ENCODE data around the gene TTBK1. TPM values are rescaled to one million over a fixed set of nuclear protein-coding genes. Genes with fewer than 3 reads are reported as not detected.

TTBK1 gene
- total RNA-seq, 1 donor from 2014 or later: not detected

GRCh38 chr6:43250992-43251373 is 7.7 kb downstream of the TTBK1 start:
- H3K27me3 ChIP-seq (ENCODE audit: control insufficient read depth in 3 of 3, insufficient read depth in 3 of 3, low read length in 3 of 3): peaks cover 19 to 40% (median 23%) of the 10 kb centered on the region in 3 donors
- no peak overlapping the region for H3K9ac ChIP-seq (ENCODE audit: low read depth in 1 of 3, low read length in 3 of 3)
- no peak overlapping the region for H3K27ac ChIP-seq (ENCODE audit: low read depth, low read length)
- H3K9me3 ChIP-seq (ENCODE audit: control insufficient read depth in 3 of 3, low read length in 3 of 3): no peaks in the 10 kb centered on the region
- peaks cover 10 to 16% (median 13%) of the 10 kb centered on the region in 3 donors for H3K4me1 ChIP-seq (ENCODE audit: control insufficient read depth in 3 of 3, insufficient read depth in 3 of 3, low read length in 3 of 3)
- H3K4me3 ChIP-seq (ENCODE audit: low read length in 3 of 3): no peak overlapping the region
- no peaks in the 10 kb centered on the region for H3K36me3 ChIP-seq (ENCODE audit: control insufficient read depth in 3 of 3, insufficient read depth in 3 of 3, low read length in 3 of 3)

GRCh38 chr6:43253401-43253800 is 10.1 kb downstream of the TTBK1 start:
- H3K27me3 ChIP-seq (ENCODE audit: control insufficient read depth in 3 of 3, insufficient read depth in 3 of 3, low read length in 3 of 3): peaks cover 18 to 47% (median 24%) of the 10 kb centered on the region in 3 donors

GRCh38 chr6:43254138-43254817 is 11.0 kb downstream of the TTBK1 start:
- H3K4me1 ChIP-seq (ENCODE audit: control insufficient read depth in 3 of 3, insufficient read depth in 3 of 3, low read length in 3 of 3): no peaks in the 10 kb centered on the region
- no peak overlapping the region for H3K9ac ChIP-seq (ENCODE audit: low read depth in 1 of 3, low read length in 3 of 3)
- no peak overlapping the region for H3K27ac ChIP-seq (ENCODE audit: low read depth, low read length)
- H3K4me3 ChIP-seq (ENCODE audit: low read length in 3 of 3): no peak overlapping the region
- no peaks in the 10 kb centered on the region for H3K36me3 ChIP-seq (ENCODE audit: control insufficient read depth in 3 of 3, insufficient read depth in 3 of 3, low read length in 3 of 3)
- H3K9me3 ChIP-seq (ENCODE audit: control insufficient read depth in 3 of 3, low read length in 3 of 3): no peaks in the 10 kb centered on the region
- H3K27me3 ChIP-seq (ENCODE audit: control insufficient read depth in 3 of 3, insufficient read depth in 3 of 3, low read length in 3 of 3): peaks cover 20 to 47% (median 27%) of the 10 kb centered on the region in 3 donors

More at GRCh38 chr6:43253401-43253800, 10.1 kb downstream of the TTBK1 start:
- H3K4me3 ChIP-seq (ENCODE audit: low read length in 3 of 3): no peak overlapping the region
- H3K9me3 ChIP-seq (ENCODE audit: control insufficient read depth in 3 of 3, low read length in 3 of 3): no peaks in the 10 kb centered on the region
- H3K9ac ChIP-seq (ENCODE audit: low read depth in 1 of 3, low read length in 3 of 3): no peak overlapping the region
- H3K4me1 ChIP-seq (ENCODE audit: control insufficient read depth in 3 of 3, insufficient read depth in 3 of 3, low read length in 3 of 3): no peaks in the 10 kb centered on the region
- H3K27ac ChIP-seq (ENCODE audit: low read depth, low read length): no peak overlapping the region
- no peaks in the 10 kb centered on the region for H3K36me3 ChIP-seq (ENCODE audit: control insufficient read depth in 3 of 3, insufficient read depth in 3 of 3, low read length in 3 of 3)

- Histone ChIP-seq H3K4me1 (ENCODE audit: control insufficient read depth in 3 of 3, insufficient read depth in 3 of 3, low read length in 3 of 3) (no peaks in the 10 kb centered on the region), H3K36me3 (ENCODE audit: control insufficient read depth in 3 of 3, insufficient read depth in 3 of 3, low read length in 3 of 3) (no peaks in the 10 kb centered on the region), H3K9ac (ENCODE audit: low read depth in 1 of 3, low read length in 3 of 3) (no peak overlapping the region), H3K27ac (ENCODE audit: low read depth, low read length) (no peak overlapping the region), H3K27me3 (ENCODE audit: control insufficient read depth in 3 of 3, insufficient read depth in 3 of 3, low read length in 3 of 3) (peaks cover 20 to 47% (median 27%) of the 10 kb centered on the region in 3 donors), H3K9me3 (ENCODE audit: control insufficient read depth in 3 of 3, low read length in 3 of 3) (no peaks in the 10 kb centered on the region), H3K4me3 (ENCODE audit: low read length in 3 of 3) (no peak overlapping the region)
Measured at GRCh38 chr6:43254846-43255245, 11.6 kb downstream of the TTBK1 start.

GRCh38 chr6:43255408-43256054 is 12.2 kb downstream of the TTBK1 start:
- H3K4me3 ChIP-seq (ENCODE audit: low read length in 3 of 3): no peak overlapping the region
- no peaks in the 10 kb centered on the region for H3K9me3 ChIP-seq (ENCODE audit: control insufficient read depth in 3 of 3, low read length in 3 of 3)
- H3K9ac ChIP-seq (ENCODE audit: low read depth in 1 of 3, low read length in 3 of 3): no peak overlapping the region
- H3K36me3 ChIP-seq (ENCODE audit: control insufficient read depth in 3 of 3, insufficient read depth in 3 of 3, low read length in 3 of 3): no peaks in the 10 kb centered on the region
- no peak overlapping the region for H3K27ac ChIP-seq (ENCODE audit: low read depth, low read length)
- H3K4me1 ChIP-seq (ENCODE audit: control insufficient read depth in 3 of 3, insufficient read depth in 3 of 3, low read length in 3 of 3): no peaks in the 10 kb centered on the region
- peaks cover 20 to 47% (median 27%) of the 10 kb centered on the region in 3 donors for H3K27me3 ChIP-seq (ENCODE audit: control insufficient read depth in 3 of 3, insufficient read depth in 3 of 3, low read length in 3 of 3)

GRCh38 chr6:43256670-43257366 is 13.5 kb downstream of the TTBK1 start:
- Histone ChIP-seq H3K9me3 (ENCODE audit: control insufficient read depth in 3 of 3, low read length in 3 of 3) (no peaks in the 10 kb centered on the region), H3K9ac (ENCODE audit: low read depth in 1 of 3, low read length in 3 of 3) (no peak overlapping the region), H3K36me3 (ENCODE audit: control insufficient read depth in 3 of 3, insufficient read depth in 3 of 3, low read length in 3 of 3) (no peaks in the 10 kb centered on the region), H3K27ac (ENCODE audit: low read depth, low read length) (no peak overlapping the region), H3K4me1 (ENCODE audit: control insufficient read depth in 3 of 3, insufficient read depth in 3 of 3, low read length in 3 of 3) (no peaks in the 10 kb centered on the region), H3K27me3 (ENCODE audit: control insufficient read depth in 3 of 3, insufficient read depth in 3 of 3, low read length in 3 of 3) (peaks cover 10 to 40% (median 20%) of the 10 kb centered on the region in 3 donors), H3K4me3 (ENCODE audit: low read length in 3 of 3) (no peak overlapping the region)

GRCh38 chr6:43257367-43258145 is 14.3 kb downstream of the TTBK1 start:
- Histone ChIP-seq H3K4me1 (ENCODE audit: control insufficient read depth in 3 of 3, insufficient read depth in 3 of 3, low read length in 3 of 3) (no peaks in the 10 kb centered on the region), H3K9ac (ENCODE audit: low read depth in 1 of 3, low read length in 3 of 3) (no peak overlapping the region), H3K9me3 (ENCODE audit: control insufficient read depth in 3 of 3, low read length in 3 of 3) (no peaks in the 10 kb centered on the region), H3K4me3 (ENCODE audit: low read length in 3 of 3) (no peak overlapping the region), H3K36me3 (ENCODE audit: control insufficient read depth in 3 of 3, insufficient read depth in 3 of 3, low read length in 3 of 3) (no peaks in the 10 kb centered on the region), H3K27me3 (ENCODE audit: control insufficient read depth in 3 of 3, insufficient read depth in 3 of 3, low read length in 3 of 3) (peaks cover 7 to 33% (median 16%) of the 10 kb centered on the region in 3 donors), H3K27ac (ENCODE audit: low read depth, low read length) (no peak overlapping the region)

GRCh38 chr6:43258180-43258579 is 14.9 kb downstream of the TTBK1 start:
- H3K9ac ChIP-seq (ENCODE audit: low read depth in 1 of 3, low read length in 3 of 3): no peak overlapping the region
- peaks cover 2 to 26% (median 12%) of the 10 kb centered on the region in 3 donors for H3K27me3 ChIP-seq (ENCODE audit: control insufficient read depth in 3 of 3, insufficient read depth in 3 of 3, low read length in 3 of 3)
- H3K4me3 ChIP-seq (ENCODE audit: low read length in 3 of 3): no peak overlapping the region
- H3K36me3 ChIP-seq (ENCODE audit: control insufficient read depth in 3 of 3, insufficient read depth in 3 of 3, low read length in 3 of 3): no peaks in the 10 kb centered on the region
- H3K27ac ChIP-seq (ENCODE audit: low read depth, low read length): no peak overlapping the region
- H3K9me3 ChIP-seq (ENCODE audit: control insufficient read depth in 3 of 3, low read length in 3 of 3): no peaks in the 10 kb centered on the region
- H3K4me1 ChIP-seq (ENCODE audit: control insufficient read depth in 3 of 3, insufficient read depth in 3 of 3, low read length in 3 of 3): no peaks in the 10 kb centered on the region

GRCh38 chr6:43258807-43259686 is 15.8 kb downstream of the TTBK1 start:
- Histone ChIP-seq H3K27ac (ENCODE audit: low read depth, low read length) (no peak overlapping the region), H3K9ac (ENCODE audit: low read depth in 1 of 3, low read length in 3 of 3) (no peak overlapping the region), H3K4me3 (ENCODE audit: low read length in 3 of 3) (no peak overlapping the region), H3K36me3 (ENCODE audit: control insufficient read depth in 3 of 3, insufficient read depth in 3 of 3, low read length in 3 of 3) (no peaks in the 10 kb centered on the region), H3K9me3 (ENCODE audit: control insufficient read depth in 3 of 3, low read length in 3 of 3) (no peaks in the 10 kb centered on the region), H3K4me1 (ENCODE audit: control insufficient read depth in 3 of 3, insufficient read depth in 3 of 3, low read length in 3 of 3) (no peaks in the 10 kb centered on the region), H3K27me3 (ENCODE audit: control insufficient read depth in 3 of 3, insufficient read depth in 3 of 3, low read length in 3 of 3) (peaks cover 2 to 22% (median 8%) of the 10 kb centered on the region in 3 donors)

Data from skeletal muscle tissue (tissue), 4 donors.